Peyer's patch (tissue), 4 donors: ENCODE measurements around the gene LRRC17. TPM values are rescaled to one million over a fixed set of nuclear protein-coding genes. Genes with fewer than 3 reads are reported as not detected.

Experiments
- DNase-seq, 3 donors: peaks; one replicate each; pipeline ENCODE4 v3.0.0-alpha.2; 2017 to 2019
- H3K27ac ChIP-seq, 4 donors: fragments of 200-600 bp; sonication (generic); one replicate each; pipeline ENCODE4 v1.5.1; 2016 to 2019
- H3K27me3 ChIP-seq, 2 donors: fragments of 200-600 bp; sonication (generic); one replicate each; pipeline ENCODE4 v1.5.1; 2019
- H3K36me3 ChIP-seq, 3 donors: fragments of 200-600 bp; sonication (generic); one replicate each; pipeline ENCODE4 v1.5.1; 2016 to 2019
- H3K4me1 ChIP-seq, 4 donors: fragments of 200-600 bp; sonication (generic); one replicate each; pipeline ENCODE4 v1.5.1; 2016 to 2019
- H3K4me3 ChIP-seq, 4 donors: fragments of 200-600 bp; sonication (generic); 1 replicate in 3 of 4; 2 replicates in 1 of 4; pipeline ENCODE4 v1.5.1; 2016 to 2019; ENCODE audit warnings: mild to moderate bottlenecking in 1 of 4
- H3K9me3 ChIP-seq, 4 donors: fragments of 200-600 bp; sonication (generic); one replicate each; pipeline ENCODE4 v1.5.1; 2016 to 2019; ENCODE audit warnings: mild to moderate bottlenecking in 1 of 4
- POLR2A ChIP-seq, 2 donors: fragments of 450-650 bp; IDR thresholded peaks; one replicate each; pipeline ENCODE4 v1.5.1; 2017; ENCODE audit warnings: antibody characterized with exemption in 2 of 2, mild to moderate bottlenecking in 2 of 2, moderate library complexity in 2 of 2
- total RNA-seq, 4 donors: library from RNA; depleted of rRNA; stranded (reverse); fragments of >200 nt; gene quantifications; one replicate each; pipeline ENCODE4 v1.1.0, GENCODE V29; 2016
- TF ChIP-seq, protein P1 (sequence below), 6 experiments: fragments of 450-650 bp in 4 of 6; fragments of 200-600 bp in 2 of 6; sonication (generic) in 1 of 6; IDR thresholded peaks; one replicate each; pipeline ENCODE4 v1.5.1; 2017 to 2019; ENCODE audit warnings: antibody characterized with exemption in 6 of 6, mild to moderate bottlenecking in 3 of 6, moderate library complexity in 1 of 6

LRRC17 gene
- total RNA-seq, 4 donors from 2014 or later: 0.40 to 5.8 (median 2.1) TPM

DNA sequence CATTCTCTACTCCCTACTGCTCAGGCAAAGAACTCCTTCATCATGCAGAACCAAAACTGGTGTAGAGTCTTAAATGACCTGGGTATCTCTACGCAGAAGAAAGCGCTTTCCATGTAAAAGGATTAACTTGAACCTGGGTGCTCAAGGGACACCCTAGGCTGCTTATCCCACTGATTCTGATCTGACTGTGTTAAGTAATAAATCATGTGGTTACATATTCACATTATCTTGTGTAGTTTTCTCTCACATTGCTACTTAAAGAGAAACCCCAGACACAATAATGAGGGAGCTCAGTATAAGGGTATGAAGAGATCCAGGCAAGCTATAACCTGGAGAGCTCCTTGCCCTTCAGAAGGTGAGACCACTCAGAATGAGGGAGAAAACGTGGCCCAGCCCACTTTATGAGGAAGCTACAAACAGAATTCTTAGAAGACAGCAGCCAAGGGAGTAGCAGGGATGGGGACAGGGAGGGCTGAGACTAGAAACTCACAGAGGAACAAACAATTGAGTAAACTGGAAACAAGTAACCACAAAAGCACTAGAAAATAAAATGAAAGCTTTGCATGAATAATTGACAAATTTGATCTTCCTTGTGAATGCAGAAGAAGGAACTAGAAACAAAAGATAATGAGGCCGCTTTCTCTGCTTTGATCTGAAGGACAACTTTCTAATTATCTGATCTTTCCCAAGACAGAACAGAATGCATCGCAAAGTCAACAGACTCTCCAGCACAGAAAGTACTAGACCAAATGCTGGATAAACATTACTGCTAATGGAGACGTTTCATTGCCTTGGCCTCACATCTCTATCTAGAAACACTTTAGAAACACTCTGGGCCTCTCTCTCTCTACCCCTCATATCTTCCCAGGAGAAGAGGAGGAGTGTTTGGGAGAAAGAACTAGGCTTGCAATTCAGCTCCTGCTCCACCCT lies 76.1 kb downstream of the LRRC17 start:
- peaks cover 0 to 29% (median 0%) of the 10 kb centered on the region in 4 donors for H3K4me1 ChIP-seq
- no peak for TF ChIP-seq POLR2A (IDR thresholded peaks at IDR 0.05)
- TF ChIP-seq, protein P1, sequence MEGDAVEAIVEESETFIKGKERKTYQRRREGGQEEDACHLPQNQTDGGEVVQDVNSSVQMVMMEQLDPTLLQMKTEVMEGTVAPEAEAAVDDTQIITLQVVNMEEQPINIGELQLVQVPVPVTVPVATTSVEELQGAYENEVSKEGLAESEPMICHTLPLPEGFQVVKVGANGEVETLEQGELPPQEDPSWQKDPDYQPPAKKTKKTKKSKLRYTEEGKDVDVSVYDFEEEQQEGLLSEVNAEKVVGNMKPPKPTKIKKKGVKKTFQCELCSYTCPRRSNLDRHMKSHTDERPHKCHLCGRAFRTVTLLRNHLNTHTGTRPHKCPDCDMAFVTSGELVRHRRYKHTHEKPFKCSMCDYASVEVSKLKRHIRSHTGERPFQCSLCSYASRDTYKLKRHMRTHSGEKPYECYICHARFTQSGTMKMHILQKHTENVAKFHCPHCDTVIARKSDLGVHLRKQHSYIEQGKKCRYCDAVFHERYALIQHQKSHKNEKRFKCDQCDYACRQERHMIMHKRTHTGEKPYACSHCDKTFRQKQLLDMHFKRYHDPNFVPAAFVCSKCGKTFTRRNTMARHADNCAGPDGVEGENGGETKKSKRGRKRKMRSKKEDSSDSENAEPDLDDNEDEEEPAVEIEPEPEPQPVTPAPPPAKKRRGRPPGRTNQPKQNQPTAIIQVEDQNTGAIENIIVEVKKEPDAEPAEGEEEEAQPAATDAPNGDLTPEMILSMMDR (IDR thresholded peaks at IDR 0.05): no peak
- no peaks in the 10 kb centered on the region for H3K9me3 ChIP-seq
- H3K36me3 ChIP-seq: no peaks in the 10 kb centered on the region
- DNase-seq: no peak
- no peaks in the 10 kb centered on the region for H3K27me3 ChIP-seq
- no peak overlapping the region for H3K27ac ChIP-seq
- no peak overlapping the region for H3K4me3 ChIP-seq

- Histone ChIP-seq H3K27ac (no peak overlapping the region), H3K27me3 (no peaks in the 10 kb centered on the region), H3K4me3 (no peak overlapping the region), H3K36me3 (no peaks in the 10 kb centered on the region), H3K9me3 (no peaks in the 10 kb centered on the region), H3K4me1 (peaks cover 0 to 29% (median 0%) of the 10 kb centered on the region in 4 donors)
- no peak for DNase-seq
- TF ChIP-seq, protein P1 (IDR thresholded peaks at IDR 0.05): no peak
- no peak for TF ChIP-seq POLR2A (IDR thresholded peaks at IDR 0.05)
Observed at GRCh38 chr7:102990642-102991041, 77.8 kb downstream of the LRRC17 start.

- H3K4me3 ChIP-seq: no peak overlapping the region
- H3K27ac ChIP-seq: no peak overlapping the region
- no peaks in the 10 kb centered on the region for H3K27me3 ChIP-seq
- peaks cover 0 to 29% (median 0%) of the 10 kb centered on the region in 4 donors for H3K4me1 ChIP-seq
- no peak for DNase-seq
- no peaks in the 10 kb centered on the region for H3K9me3 ChIP-seq
- H3K36me3 ChIP-seq: no peaks in the 10 kb centered on the region
- TF ChIP-seq POLR2A (IDR thresholded peaks at IDR 0.05): no peak
- TF ChIP-seq, protein P1 (IDR thresholded peaks at IDR 0.05): no peak
Observed at GRCh38 chr7:102991077-102991539, 78.3 kb downstream of the LRRC17 start.

DNA sequence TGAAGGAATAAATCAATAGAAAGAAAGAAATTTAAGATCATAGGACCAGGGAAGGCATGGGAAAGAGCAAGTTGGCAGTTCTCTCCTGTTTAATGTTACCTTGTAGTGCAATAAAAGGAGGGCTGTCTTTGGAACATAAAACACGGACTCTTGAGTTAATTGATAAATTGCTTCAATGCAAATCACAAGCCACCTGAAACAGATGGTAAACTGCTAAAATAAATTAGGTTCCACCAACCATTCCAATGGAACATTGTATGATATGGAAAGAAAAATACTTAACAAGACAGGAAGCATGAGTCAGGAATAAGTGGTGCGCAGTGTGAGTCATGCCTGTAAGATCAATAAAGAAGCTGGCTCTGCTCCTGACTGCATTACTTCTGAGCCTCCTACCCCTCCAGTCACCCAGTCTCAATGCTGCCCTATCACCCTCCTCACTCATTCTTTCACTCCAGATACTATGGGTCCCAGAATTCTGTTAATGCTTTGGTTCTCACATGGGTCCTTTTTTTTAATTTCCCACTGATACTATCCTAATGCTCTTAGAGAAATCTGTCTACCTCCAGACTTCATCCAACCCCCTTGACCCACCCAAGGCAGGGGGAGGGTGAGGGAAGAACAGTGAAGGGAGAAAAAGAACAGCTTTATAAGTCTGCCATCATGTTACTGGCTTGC lies 78.9 kb downstream of the LRRC17 start:
- H3K4me1 ChIP-seq: peaks cover 0 to 29% (median 0%) of the 10 kb centered on the region in 4 donors
- peak overlapping the region in 2 of 4 donors; percentile 31 to 66 for H3K27ac ChIP-seq
- no peaks in the 10 kb centered on the region for H3K36me3 ChIP-seq
- no peaks in the 10 kb centered on the region for H3K27me3 ChIP-seq
- TF ChIP-seq, protein P1 (IDR thresholded peaks at IDR 0.05): no peak
- no peak for TF ChIP-seq POLR2A (IDR thresholded peaks at IDR 0.05)
- no peaks in the 10 kb centered on the region for H3K9me3 ChIP-seq
- peak in 1 of 3 donors; percentile 83 for DNase-seq
- H3K4me3 ChIP-seq: no peak overlapping the region

DNA sequence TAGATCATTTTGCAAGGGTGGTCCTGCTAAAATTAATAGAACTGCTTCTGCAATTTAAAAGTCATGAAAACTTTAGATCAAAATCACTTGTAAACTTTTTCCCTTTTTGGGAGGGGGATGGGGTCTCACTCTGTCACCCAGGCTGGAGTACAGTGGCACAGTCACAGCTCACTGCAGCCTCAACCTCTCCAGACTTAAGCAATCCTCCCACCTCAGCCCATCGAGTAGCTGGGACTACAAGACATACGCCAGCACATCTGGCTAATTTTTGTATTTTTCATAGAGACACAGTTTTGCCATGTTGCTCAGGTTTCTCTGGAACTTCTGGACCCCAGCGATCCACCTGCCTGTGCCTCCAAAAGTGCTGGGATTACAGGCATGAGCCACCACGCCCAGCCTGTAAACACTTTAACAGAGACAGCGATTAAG lies 79.7 kb downstream of the LRRC17 start:
- no peak for TF ChIP-seq POLR2A (IDR thresholded peaks at IDR 0.05)
- TF ChIP-seq, protein P1 (IDR thresholded peaks at IDR 0.05): no peak

More for the DNA sequence above, 79.7 kb downstream of the LRRC17 start:
- no peak for DNase-seq
- H3K36me3 ChIP-seq: no peaks in the 10 kb centered on the region
- no peaks in the 10 kb centered on the region for H3K9me3 ChIP-seq
- no peaks in the 10 kb centered on the region for H3K27me3 ChIP-seq
- peaks cover 0 to 29% (median 0%) of the 10 kb centered on the region in 4 donors for H3K4me1 ChIP-seq
- H3K4me3 ChIP-seq: no peak overlapping the region
- peak overlapping the region in 3 of 4 donors; percentile 20 to 66 (median 63) for H3K27ac ChIP-seq
